Motor neuron (in vitro differentiated cells): ENCODE results near the gene GHR. TPM values are rescaled to one million over a fixed set of nuclear protein-coding genes. Genes with fewer than 3 reads are reported as not detected.

Experiments
- ATAC-seq, 8 experiments: fragments of 200-7000 bp; cut with Tn5 transposase; replicated peaks in 6 of 8; 2 replicates each; pipeline ENCODE4 v1.8.0; 2021; ENCODE audit warnings: mild to moderate bottlenecking in 8 of 8, moderate library complexity in 8 of 8
- H3K27ac ChIP-seq, 2 donors: fragments of 250-450 bp; sonication (Bioruptor Pico); 2 replicates each; pipeline ENCODE4 v1.9.0; 2021; ENCODE audit warnings: antibody characterized with exemption in 2 of 2, mild to moderate bottlenecking in 2 of 2, moderate library complexity in 1 of 2
- H3K4me1 ChIP-seq, 2 donors: fragments of 250-450 bp; sonication (Bioruptor Pico); replicated peaks in 1 of 2; 2 replicates each; pipeline ENCODE4 v1.6.1; 2021; ENCODE audit warnings: antibody characterized with exemption in 2 of 2, mild to moderate bottlenecking in 2 of 2, moderate library complexity in 1 of 2
- H3K4me3 ChIP-seq, 5 donors: fragments of 250-450 bp; sonication (Bioruptor Pico); 2 replicates each; pipeline ENCODE4 v1.9.0; 2021; ENCODE audit warnings: antibody characterized with exemption in 5 of 5, mild to moderate bottlenecking in 5 of 5, moderate library complexity in 4 of 5
- WGBS, 10 experiments: fragments of 450-650 bp; shearing (Covaris generic); methylation state at CpG; one replicate each; pipeline ENCODE4 v1.0.0; 2022; 5-methylcytosine and 5-hydroxymethylcytosine counted together
- in situ Hi-C, 9 experiments: fragments of 400-800 bp; cut with MboI; loops; one replicate each; pipeline ENCODE4 v1.15.0; 2021; ENCODE audit warnings: low sequenced_read_pairs in 9 of 9, low pct_unique_long_range_greater_than_20kb in 2 of 9; ENCODE audit not compliant: unreplicated experiment in 9 of 9
- total RNA-seq, 8 experiments: library from RNA; unstranded; fragments of 300-600 nt; gene quantifications; 2 replicates each; pipeline versions ENCODE4 v1.2.3 to v1.2.4, GENCODE V29; 2022

The GHR gene
- total RNA-seq, 8 experiments from 2014 or later, result 0.33 to 11.8 (median 2.2) TPM

DNA sequence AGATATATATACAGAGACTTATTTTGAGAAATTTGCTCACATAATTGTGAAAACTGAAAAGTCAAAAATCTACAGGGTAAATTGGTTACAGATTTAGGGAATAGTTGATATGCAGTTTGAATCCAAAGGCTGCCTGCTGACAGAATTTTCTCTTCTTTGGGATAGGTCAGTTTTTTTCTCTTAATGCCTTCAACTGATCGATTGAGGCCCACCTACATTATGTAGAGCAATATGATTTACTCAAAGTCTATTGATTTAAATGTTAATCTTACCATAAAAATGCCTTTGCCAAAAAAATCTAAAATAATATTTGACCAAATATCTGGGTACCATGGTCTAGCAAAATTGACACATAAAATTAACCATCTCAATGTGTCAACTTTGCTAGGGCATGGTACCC, 3.9 kb upstream of the GHR start:
- Histone ChIP-seq H3K4me3 (no peak overlapping the region), H3K27ac (no peak overlapping the region), H3K4me1 (peaks cover 0 to 3% of the 10 kb centered on the region in 2 donors)
- no peak for ATAC-seq
- in situ Hi-C loops, result loop anchor here in 1 of 9 experiments (25.0 kb wide), 1 partner anchor 468 kb away; no protein-coding TSS in a partner anchor
- WGBS, 10 experiments, result 0 to 100% (median 89%) methylated on average over 1 of the region's 1 CpG; no CpG with 5 or more reads in 2 of the 10 experiments

DNA sequence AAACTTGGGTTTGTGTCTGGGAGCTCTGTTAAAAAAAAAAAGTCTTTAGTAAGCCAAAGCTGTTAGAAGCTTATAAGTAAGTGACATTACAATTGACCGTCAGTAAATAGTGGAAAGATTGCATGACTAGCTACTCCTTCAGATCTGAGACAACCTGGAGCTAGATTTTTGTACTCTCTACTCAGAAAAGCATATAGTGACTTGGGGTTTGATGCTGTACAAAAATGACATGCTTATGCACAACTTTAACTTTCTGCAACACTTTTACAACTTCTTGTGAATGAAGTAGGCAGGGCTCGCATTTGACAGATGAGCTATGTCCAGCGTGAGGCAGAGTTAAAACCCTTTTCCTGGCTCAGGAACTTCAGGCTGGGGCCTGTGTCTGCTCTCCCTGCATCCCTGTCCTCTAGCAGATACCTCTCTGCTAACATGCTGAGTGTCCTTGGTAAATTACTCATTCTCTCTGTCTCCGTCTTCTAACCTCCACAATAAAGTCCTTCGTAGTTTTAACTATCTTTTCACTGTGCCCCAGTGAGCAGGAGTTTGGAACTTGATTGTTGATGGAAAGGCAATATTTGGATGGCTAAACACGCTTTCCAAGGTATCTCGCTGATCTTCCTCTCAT, 471 bp upstream of the GHR start:
- Histone ChIP-seq H3K4me1 (peaks cover 3% of the 10 kb centered on the region in 2 donors), H3K27ac (no peak overlapping the region), H3K4me3 (peak overlapping the region in 4 of 5 donors; percentile 43 to 68 (median 62))
- peak in 3 of 8 experiments; percentile 1 to 2 (median 1) for ATAC-seq
- WGBS, 10 experiments, result 0 to 71% (median 39%) methylated on average over 1 to 6 of the region's 7 CpGs
- in situ Hi-C loops, result loop anchor here in 1 of 9 experiments (25.0 kb wide), 1 partner anchor 465 kb away; no protein-coding TSS in a partner anchor

DNA sequence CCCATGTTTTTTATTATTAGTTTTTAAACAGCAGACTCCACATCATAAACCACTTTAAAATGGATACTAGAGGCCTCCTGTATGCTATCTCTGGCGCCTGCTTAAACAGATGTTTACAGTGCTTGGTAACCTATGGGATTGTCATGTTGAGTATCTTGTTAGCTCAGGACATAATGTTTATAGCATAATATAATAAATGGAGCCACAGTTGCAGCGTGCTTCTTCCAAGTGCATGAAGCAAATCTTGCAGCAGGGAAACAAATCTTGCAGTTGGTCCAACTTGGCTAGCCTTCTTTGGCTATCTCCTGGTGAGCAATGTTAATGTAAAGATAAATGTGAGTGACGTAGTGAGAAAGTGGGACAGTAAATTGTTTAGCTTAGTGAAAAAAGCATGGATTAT, 2.8 kb downstream of the GHR start:
- in situ Hi-C loops, result no loop called here
- Histone ChIP-seq H3K4me1 (peaks cover 3% of the 10 kb centered on the region in 2 donors), H3K4me3 (no peak overlapping the region), H3K27ac (no peak overlapping the region)
- WGBS, 10 experiments, result 77 to 100% (median 94%) methylated on average over 1 to 3 of the region's 3 CpGs; no CpG with 5 or more reads in 3 of the 10 experiments
- no peak for ATAC-seq

DNA sequence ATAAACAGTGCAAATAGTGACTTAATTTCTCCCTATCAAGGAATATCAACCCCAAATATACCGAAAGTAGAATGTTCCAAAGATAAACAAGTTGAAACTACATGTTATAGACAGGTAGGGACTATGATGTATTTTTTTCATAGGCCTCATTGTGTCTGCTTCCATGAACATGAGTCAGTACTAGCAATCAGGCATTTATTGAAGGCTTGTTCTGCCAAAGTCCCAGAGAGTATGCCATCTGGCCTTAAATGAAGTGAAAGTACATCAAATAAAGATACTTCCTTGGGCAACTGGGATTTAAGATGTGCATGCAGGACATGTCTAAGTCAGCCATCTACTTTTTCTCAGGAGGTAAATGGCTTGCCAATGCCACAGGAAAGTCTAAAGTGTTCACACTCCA, 6.5 kb downstream of the GHR start:
- no peak for ATAC-seq
- Histone ChIP-seq H3K27ac (no peak overlapping the region), H3K4me3 (no peak overlapping the region), H3K4me1 (peaks cover 0 to 3% of the 10 kb centered on the region in 2 donors)
- WGBS, 10 experiments, result 0 to 100% (median 63%) methylated on average over 1 of the region's 1 CpG; no CpG with 5 or more reads in 3 of the 10 experiments
- in situ Hi-C loops, result no loop called here

DNA sequence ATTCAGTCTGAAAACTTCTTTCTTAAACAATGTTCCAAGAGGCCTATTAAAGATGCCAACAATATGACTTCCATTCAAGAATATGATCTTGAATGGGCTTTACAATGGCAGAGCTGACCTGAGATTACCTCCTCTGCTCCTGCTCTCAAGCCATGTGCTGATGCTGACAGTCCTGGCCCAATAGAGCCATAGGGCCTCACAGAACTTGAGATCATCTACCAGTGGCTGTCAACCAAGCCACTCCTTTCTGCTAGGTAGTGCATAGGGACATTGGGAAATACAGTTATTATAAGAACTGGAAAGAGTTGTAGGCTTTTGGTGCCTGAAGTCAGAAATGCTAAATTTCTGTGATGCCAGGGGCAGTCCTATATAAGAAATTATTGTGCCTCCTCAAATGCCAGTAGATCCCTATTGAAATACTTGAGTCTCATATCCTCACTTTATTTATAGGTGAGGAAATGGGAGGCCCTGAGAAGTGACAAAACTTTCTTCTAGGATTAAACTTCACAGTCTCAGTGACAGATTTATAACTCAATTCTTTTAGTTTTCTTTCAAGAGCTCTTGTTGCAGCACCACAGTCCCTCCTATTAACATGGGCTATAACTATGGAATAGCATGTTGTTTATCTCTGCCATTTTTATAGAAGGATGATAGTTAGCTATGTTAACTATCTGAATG, 10.9 kb downstream of the GHR start:
- in situ Hi-C loops, result no loop called here
- no peak overlapping the region for H3K4me3 ChIP-seq
- H3K4me1 ChIP-seq, result no peaks in the 10 kb centered on the region
- no peak overlapping the region for H3K27ac ChIP-seq
- ATAC-seq, result no peak

DNA sequence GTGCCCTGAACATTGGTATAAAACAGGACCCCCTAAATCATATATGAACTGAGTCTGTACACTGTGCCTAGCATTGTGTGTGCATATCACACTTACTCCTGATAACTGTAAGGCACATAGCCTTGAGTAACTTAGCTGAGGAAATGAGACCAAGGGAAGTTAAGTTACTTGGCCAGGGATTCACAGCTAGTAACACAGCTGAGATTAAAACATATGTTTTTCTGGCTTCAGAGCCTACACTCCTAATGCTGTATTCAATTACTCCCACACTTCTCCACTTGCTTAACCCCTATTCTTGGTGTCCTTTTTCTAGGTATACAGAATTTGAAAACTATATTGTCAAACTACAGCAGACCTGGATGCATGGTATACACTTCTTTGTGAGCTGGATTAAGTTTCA, 12.8 kb downstream of the GHR start:
- Histone ChIP-seq H3K27ac (no peak overlapping the region), H3K4me3 (no peak overlapping the region), H3K4me1 (no peaks in the 10 kb centered on the region)
- ATAC-seq, result no peak
- in situ Hi-C loops, result no loop called here

DNA sequence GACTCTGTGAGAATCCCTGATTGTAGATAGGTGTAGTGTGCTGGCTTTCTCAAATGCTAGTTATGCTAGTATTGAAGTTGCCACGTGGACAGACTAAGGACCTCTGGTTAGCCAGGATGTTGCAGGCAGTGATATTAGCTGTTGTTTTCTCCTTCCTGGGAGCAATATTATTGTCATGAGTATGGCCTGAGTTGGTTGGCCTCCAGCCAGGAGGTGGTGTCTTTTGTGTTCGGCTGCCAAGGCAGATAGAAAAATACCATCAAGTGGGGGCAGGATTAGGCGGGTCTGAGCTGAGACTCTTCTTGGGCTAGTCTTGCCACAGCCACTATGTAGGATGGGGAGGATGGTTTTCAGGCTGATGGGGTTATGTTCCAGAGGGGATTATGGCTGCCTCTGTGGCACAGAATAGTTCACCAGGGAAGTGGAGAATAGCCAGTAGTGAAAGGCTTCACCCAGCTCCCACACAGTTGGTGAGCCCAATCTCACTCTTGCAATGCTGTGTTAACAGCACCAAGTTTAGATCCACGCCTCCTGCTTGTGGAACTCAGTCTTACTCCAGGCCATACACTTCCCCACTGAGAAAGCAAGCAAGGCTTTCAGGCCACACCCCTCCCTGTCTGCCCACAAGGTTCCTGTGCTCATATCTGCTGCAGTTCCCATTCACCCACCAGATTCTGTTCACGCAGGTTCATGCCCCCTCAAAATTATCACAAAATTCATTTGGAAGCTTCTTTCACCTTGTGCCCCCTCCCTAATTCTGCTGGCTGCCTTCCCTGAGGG, 31.2 kb downstream of the GHR start:
- WGBS, 10 experiments, result 22 to 100% (median 85%) methylated on average over 1 to 5 of the region's 5 CpGs; no CpG with 5 or more reads in 1 of the 10 experiments
- Histone ChIP-seq H3K4me1 (no peaks in the 10 kb centered on the region), H3K4me3 (no peak overlapping the region), H3K27ac (no peak overlapping the region)
- no peak for ATAC-seq
- in situ Hi-C loops, result no loop called here

DNA sequence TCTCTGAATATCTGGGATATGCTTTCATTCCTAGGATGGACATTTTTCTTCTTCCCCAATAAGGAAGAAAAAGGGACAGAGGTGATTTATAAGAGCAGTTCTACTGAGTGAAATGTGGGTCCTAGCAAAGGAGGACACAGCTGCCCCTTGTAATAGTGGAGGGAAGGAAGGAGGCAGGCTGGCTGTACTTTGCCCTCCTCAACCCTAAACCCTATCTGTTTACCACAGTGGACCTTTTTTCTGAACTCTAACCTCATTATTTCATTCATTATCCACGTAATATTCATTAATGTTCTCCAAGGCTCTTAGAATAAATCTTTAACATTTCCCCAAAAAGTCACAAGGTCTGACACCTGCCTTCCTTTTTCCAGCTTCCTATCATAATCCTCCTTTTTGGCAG, 37.8 kb downstream of the GHR start:
- Histone ChIP-seq H3K4me3 (no peak overlapping the region), H3K4me1 (no peaks in the 10 kb centered on the region), H3K27ac (no peak overlapping the region)
- no peak for ATAC-seq
- 0 to 100% (median 46%) methylated on average over 1 of the region's 1 CpG; no CpG with 5 or more reads in 4 of the 10 experiments for WGBS, 10 experiments
- in situ Hi-C loops, result no loop called here

DNA sequence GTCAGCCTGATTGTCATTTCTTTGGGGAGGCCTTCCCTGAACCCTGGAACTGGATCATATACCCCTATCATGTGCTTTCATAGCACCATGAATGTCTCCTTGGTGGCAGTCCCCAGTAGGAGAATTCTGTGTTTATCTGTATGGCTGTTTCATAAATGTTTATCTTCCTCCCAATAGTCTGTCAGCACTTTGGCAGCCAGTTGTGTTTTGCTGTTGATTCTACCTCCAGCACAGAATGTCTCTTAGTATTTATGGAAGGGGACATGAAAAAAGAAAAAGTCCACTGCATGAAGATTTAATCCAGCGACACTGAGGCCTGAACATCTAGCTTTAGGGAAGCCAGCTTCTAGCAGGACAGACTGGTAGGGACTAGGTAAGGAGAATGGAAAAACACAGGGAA, 38.3 kb downstream of the GHR start:
- no peak overlapping the region for H3K4me3 ChIP-seq
- H3K4me1 ChIP-seq, result no peaks in the 10 kb centered on the region
- H3K27ac ChIP-seq, result no peak overlapping the region
- in situ Hi-C loops, result no loop called here
- peak in 1 of 8 experiments; percentile 10 for ATAC-seq
- 40 to 100% (median 100%) methylated on average over 1 of the region's 1 CpG; no CpG with 5 or more reads in 5 of the 10 experiments for WGBS, 10 experiments

DNA sequence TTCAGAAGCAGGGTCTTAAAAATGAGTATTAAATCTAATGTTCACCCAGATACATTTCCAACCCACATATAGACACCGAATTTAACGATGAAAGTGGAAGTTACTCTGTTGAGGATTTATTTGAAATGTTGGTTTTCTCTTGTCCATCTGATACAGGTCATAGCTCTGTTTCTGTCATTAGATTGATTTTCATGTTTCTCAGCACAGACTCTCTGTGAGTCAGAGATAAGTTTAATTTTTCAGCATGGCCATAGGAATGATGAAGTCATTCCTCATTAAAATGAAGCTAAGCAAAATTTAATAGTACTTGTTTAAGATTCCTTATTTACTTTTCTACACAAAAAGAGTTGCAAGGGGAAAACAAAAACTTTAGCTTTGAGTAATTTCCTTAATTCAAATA, 38.8 kb downstream of the GHR start:
- peak in 1 of 8 experiments; percentile 65 for ATAC-seq
- H3K4me1 ChIP-seq, result no peaks in the 10 kb centered on the region
- no peak overlapping the region for H3K4me3 ChIP-seq
- no peak overlapping the region for H3K27ac ChIP-seq
- 44 to 100% (median 70%) methylated on average over 2 of the region's 2 CpGs; no CpG with 5 or more reads in 3 of the 10 experiments for WGBS, 10 experiments
- in situ Hi-C loops, result no loop called here

DNA sequence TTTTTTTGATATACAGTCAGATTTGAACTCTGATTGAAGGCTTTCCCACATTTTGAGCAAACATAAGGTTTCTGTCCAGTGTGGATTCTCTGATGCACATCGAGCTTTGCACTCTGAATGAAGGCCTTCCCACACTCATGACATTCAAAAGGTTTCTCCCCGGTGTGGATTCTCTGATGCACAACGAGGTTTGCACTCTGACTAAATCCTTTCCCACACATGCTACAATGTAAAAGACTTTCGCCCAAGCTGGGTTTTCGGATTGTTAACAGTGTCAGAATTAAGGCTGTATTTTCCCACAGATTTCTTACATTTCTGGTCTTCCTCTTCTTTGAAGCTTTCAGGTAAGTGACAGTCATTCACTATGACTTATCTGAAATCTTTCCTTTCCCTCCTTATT, 44.3 kb downstream of the GHR start:
- Histone ChIP-seq H3K27ac (no peak overlapping the region), H3K4me3 (no peak overlapping the region), H3K4me1 (no peaks in the 10 kb centered on the region)
- in situ Hi-C loops, result no loop called here
- 23 to 95% (median 81%) methylated on average over 2 to 5 of the region's 5 CpGs for WGBS, 10 experiments
- no peak for ATAC-seq

DNA sequence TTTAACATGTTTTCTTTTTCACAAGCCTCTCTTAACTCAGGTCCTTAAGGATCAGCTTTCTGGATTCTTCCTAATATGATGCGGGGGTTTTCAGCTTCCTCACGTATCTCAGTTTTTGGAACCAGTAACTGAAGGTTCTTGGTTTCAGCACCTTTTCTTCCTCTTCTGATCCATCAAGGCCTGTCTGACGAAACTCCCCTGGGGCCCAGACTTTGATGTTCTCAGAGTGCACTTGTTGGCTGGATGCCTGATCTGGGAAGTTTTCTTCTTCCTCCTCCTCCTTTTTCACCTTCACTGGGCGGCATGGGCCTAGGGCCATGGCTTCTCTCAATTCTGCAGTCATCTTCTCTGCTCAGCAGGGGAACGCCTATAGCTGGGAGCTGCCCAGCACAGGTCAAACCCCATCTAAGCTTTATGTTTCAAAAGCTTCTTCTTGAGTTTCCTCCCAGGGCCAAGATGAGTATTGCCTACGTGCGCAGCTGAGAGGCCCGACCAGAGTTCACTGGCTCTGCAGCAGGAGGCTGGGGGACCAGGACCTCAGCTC, 44.8 kb downstream of the GHR start:
- H3K4me3 ChIP-seq, result no peak overlapping the region
- in situ Hi-C loops, result no loop called here
- H3K27ac ChIP-seq, result no peak overlapping the region
- WGBS, 10 experiments, result 17 to 100% (median 88%) methylated on average over 1 to 7 of the region's 8 CpGs
- no peaks in the 10 kb centered on the region for H3K4me1 ChIP-seq
- no peak for ATAC-seq
